GM19238 (cell line): Measurements from ENCODE around the gene RNF123.

Source experiments
- DNase-seq: peaks from one replicate; pipeline ENCODE4 v3.0.0; 2011; ENCODE audit warnings: low spot score; ENCODE audit not compliant: insufficient read length

Gene RNF123

DNA sequence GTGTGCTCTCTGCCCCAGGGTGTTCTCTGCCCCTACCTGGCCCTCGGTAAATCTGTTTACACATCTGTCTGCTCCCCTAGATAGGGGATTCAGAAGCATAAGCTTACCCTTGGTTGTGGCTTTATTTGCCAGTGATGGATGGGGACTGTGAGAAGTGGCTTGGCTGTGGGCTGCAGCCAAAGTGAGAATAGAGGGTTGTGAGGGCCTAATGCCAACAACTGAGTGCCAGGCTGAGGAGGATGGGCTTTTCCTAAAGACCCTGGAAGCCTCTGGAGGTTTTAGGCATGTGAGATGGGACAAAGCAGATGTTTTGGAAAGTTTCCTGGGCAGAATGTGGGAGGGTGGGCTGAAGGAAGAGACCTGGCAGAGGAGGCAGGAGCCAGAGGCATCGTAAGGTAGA lies 30.6 kb upstream of the RNF123 start:
- no peak for DNase-seq

DNA sequence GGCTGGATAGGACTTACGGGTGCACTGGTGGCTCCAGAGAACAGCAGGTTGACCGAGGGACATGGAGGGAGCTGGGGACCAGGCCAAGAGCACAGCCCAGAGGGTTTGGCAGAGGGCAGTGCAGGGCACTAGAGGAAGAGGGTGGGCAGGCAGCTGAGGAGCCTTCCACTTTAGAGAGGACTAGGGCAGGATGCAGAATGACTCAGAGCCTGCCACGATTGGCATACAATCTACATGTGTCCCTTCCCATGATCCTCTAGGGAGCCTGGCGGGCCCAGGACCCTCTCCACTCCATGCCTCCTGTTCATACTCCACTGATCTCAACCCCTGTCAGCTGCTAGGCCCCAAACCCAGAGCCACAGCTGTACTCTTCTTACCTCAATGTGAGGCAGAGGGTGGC lies 29.6 kb upstream of the RNF123 start:
- DNase-seq, result no peak

DNA sequence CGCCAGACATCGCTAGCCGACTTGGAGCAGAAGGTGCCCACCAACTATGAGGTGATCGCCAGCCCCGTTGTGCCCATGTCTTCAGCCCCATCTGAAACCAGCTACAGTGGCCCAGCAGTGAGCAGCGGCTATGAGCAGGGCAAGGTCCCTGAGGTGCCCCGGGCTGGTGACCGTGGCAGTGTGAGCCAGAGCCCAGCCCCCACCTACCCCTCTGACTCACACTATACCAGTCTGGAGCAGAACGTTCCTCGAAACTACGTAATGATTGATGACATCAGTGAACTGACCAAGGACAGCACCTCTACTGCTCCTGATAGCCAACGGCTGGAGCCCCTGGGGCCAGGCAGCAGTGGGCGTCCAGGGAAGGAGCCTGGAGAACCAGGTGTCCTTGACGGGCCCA lies 28.1 kb upstream of the RNF123 start:
- no peak for DNase-seq

DNA sequence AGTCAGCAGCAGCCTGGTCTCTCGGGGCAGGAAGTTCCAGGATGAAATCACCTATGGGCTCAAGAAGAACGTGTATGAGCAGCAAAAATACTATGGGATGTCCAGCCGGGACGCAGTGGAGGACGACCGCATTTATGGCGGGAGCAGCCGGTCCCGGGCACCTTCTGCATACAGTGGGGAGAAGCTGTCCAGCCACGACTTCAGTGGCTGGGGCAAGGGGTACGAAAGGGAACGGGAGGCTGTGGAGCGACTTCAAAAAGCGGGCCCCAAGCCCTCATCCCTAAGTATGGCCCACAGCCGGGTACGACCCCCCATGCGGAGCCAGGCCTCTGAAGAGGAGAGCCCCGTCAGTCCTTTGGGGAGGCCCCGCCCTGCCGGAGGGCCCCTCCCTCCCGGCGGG lies 27.3 kb upstream of the RNF123 start:
- DNase-seq, result no peak

DNA sequence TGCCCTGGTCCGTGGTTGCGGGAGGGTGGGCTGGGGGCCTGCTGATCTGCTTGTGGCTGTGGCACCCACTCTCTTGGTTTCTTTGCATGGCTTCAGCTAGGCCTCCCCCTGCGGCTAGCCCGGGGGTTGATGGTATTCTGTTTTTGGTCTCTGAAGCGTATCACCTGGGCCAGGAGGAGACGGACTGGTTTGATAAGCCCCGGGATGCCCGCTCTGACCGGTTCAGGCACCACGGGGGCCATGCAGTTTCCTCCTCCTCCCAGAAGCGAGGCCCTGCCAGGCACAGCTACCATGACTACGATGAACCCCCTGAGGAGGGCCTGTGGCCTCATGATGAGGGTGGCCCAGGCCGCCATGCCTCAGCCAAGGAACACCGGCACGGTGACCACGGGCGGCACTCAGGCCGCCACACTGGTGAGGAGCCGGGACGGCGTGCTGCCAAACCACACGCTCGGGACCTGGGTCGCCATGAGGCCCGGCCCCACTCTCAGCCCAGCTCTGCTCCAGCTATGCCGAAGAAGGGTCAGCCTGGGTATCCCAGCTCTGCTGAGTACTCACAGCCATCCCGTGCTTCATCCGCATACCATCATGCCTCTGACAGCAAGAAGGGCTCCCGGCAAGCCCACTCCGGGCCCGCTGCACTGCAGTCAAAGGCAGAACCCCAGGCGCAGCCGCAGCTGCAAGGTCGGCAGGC lies 26.5 kb upstream of the RNF123 start:
- no peak for DNase-seq

DNA sequence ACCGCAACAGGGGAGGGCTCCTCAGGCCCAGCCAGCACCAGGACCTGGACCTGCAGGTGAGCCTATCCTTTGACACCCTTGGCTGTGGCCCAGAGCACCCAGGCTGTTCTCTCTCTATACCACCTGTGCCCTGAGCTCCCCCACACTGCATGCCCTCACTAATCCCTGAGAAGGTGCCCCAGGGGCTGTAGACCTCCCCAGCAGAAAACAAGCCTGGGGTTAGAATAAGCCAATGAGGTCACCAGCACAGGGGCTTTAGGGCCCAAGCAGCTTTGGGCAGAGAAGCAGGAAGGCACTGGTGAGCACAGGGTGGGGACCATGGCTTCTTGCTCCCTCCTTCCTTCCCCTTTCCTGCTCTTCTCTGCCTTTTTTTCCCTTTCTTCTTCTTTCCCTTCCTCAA lies 25.5 kb upstream of the RNF123 start:
- DNase-seq, result no peak

DNA sequence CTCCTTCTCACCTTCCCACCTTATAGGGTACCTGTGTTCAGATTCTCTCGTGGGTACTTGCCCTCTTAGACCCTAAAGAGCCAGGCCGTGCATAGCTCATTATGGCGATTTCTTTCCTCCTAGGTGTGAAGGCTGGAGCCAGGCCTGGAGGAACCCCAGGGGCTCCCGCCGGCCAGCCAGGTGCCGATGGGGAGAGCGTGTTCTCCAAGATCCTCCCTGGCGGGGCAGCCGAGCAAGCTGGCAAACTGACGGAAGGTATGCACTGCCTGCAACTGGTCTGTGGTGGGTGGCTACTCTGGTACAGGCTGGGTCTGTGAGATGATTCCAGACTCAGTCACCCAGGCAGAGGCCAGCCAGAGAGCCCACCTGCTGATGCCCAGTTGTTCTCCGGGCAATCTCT lies 25.1 kb upstream of the RNF123 start:
- DNase-seq, result no peak

DNA sequence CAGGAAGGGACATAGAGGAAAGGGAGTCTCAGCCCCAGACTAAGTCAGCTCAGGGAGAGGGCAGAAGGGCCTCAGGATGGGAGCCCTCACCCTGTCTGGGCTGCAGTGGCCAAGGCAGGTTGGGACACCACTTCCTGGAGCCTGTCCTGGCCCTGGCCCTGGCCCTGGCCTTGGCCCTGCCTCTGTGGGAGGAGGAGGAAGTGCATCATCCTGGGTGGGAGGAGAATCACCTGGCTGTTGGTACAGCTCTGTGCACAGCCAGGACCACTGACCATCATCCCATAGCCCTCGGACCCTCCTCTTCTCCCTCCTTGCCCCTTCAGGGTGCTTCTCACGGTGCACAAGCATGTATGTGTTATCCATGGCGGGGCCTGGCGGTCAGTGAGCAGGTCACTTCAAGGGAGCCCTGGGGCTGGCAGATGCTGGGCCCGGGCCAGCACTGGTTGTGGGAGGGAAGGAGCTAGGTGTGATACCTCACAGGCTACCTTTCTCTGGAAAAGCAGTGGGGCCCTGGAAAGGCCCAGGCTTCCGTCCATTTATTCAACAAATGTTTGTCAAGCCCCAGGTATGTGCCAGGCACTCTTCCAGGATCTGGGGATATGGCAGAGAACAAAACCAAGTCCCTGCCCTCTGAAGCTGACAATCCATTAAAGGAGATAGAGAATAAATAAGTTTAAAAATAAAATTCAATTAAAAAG lies 23.4 kb upstream of the RNF123 start:
- no peak for DNase-seq

DNA sequence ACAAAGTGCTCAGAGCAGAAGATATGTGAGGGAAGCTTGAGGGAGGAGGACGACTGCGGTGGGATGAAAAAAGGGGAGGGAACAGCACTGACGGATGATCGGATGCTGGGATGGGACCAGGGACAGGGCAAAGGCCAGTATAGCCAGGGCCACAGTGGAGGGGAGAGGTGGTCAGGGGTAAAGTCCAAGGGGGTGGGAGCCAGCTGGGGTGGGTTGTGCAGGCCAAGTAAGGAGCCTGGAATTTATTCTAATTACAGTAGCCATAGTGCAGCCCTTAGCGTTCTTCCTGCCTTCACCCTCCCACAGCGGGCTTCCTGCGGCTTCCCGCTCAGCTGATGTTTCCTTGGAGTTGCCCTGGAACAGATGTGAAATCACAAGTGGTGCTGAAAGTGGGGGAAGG lies 22.8 kb upstream of the RNF123 start:
- no peak for DNase-seq

DNA sequence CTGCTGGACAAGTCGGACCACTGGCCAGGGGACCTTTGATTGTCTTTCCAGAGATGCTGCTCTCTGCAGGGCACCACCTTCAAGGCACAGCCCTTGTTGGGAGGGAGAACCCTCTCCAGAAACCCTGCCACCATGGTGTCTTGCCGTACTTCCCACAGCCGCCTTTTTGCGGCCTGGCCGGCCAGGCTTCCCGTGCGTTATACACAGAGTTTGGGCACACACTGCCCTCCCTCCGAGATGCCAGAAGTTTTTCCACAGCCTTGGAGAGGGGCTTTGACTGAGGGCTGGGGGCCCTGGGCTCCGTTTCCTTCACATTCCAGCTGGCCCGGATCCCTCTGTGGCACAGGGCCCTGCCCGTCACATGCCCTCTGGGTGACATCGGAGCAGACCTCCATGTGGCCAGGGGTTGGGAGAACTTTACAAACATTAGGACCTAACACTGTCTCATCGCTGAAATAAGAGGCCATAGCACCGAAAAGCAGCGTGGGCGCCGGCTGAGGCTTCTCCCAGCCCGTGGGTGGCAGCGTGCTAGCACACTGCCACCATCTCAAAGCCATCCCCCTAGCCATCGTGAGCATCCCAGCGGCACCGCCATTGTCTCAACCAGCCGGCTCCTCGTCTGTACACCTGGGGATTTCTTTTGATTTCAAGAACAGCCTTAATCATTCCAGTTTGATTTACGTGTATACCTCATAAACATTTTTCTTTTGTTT lies 21.5 kb upstream of the RNF123 start:
- DNase-seq, result no peak

DNA sequence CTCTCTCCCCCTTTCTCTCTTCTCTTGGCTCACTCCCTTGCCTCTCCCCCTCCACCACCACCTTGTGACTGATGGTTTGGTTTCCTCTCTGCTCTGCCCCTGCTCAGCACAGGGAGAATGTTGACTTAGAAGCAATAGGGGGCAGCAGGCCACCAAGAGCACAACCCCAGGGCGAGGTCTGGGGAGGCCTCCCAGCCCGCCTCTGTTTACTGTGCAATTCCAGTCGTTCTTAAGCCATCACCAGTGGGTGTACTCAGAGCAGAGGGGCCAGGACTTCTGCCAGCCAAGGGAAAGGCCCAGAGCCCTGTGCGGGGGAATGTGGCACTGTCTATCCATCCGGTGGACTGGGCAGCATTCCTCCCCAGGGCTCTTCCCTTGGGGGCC lies 21.0 kb upstream of the RNF123 start:
- DNase-seq, result no peak

DNA sequence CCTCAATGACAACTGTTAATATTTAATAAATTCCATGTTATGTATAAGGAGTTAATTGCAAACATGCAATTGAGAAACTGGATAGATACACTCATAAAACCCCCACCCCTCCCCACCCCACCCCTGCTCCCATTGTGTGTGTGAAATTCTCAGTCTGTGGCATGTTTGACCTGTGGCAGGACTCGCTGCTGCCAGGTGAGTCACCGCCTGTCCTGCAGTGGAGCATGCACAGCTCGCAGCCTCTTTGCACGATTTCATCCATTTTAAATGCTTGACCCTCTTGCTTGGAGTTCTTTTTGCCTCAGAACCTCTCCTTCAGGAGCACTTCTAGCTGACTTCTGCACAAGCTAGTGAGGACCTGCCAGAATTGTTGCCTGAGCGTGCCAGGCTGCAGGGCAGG lies 20.5 kb upstream of the RNF123 start:
- DNase-seq, result no peak

DNA sequence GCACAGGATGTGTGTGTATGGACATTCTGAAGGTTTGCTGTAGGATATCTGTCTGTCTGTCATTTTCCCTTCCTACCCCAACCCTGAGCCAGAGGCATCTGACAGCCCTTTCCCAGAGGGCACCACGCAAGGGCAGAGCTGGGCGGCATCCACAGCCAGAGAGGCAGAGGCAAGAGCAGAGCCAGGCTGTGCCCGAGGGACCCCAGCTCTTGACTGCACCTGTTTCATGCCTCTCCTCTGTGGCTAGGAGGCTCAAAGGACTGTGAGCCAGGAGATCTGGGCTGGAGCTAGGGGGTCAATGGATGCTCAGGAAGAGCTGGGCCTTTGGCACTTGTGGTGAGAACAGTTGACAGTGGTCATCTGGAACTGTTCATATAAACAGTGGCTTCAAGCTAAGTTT lies 20.0 kb upstream of the RNF123 start:
- DNase-seq, result no peak

DNA sequence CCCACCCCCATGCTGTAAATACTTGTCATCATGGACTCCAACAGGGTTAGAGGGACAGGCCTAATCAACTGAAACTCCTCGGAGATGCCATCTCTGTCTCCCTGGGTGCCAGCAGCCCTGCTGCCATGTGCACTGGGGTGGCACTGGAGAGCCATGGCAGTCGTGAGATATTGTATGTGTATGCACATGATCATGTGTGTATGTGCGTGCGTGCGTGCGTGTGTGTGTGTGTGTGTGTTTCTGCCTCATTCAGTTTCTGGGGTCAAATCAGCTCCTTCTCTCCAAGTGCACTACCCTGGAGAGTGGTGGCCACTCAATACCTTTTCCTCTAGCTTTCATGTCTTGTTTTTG lies 18.4 kb upstream of the RNF123 start:
- no peak for DNase-seq

DNA sequence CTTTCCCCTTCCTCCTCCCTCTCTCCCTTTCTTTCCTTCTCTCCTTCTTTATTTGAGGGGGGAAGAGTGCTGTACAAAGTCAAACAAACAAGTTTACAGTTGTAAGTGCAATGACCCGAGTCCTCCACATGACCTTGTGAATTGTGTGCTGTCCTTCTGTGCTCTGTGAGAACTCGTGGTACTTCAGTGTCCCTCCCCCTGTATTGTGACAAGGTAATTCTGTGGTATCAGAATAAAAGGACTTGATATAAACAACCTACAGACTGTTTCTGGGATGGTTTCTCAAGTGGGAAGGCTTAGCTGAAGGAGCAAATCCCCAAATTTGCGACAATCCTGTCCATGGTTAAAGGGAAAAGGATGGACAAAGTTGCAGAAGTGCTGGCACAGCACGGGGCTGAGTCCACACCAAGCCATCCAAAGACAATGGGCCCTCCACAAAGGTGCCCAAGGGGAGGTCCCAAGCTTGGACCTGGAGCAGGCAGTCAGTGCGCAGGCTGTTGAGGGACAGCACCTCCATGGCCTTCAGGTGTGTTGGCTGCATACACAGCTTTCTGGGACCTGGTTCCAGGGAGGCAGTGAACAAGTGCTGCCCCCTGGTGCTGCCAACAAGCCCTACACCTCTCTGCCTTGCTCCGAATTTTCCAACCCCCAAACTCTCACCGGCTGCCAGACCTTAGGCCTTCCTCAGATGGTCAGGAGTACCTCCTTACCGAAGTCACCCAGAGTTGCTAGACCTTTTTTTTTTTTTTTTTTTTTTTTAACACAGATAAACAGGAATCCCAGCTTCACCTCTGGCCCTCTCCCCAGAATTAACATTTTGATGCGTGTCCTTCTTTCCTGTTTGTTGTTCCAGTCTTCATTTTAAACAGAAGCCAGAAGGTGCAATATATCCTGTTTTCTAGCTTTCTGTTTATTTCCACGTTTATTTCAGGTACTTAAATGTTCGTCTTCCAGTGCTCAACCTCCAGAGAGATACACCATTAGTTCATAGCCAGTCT lies 17.8 kb upstream of the RNF123 start:
- DNase-seq, result peak; percentile 76

DNA sequence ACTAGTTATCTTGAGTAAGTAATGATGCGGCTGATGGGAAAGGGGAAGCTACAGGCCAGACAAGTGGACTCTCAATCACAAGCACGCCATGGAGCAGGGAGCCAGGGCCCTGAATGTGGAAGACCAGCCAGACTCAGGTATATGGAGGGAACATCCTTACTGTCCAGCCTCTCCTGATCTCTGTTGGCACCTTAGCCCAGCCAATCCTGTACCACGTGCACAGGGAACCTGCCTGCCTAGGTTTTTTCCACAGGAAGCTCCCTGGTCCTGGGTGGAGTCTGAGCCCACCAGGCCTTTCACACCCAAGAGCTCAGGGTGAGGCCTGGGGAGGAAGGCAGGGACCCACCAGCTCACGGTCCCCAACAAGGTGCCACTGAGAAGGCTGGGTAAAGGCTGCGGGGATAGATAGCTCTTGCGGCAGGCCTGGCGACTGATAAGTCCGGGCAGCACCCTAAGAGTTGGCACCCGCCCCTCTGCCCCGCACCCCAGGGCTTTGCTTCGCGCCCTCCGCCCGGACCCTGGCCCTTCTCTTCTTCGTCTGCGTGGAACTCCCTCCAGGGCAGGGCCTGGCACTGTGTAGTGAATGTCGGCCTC lies 16.1 kb upstream of the RNF123 start:
- no peak for DNase-seq

DNA sequence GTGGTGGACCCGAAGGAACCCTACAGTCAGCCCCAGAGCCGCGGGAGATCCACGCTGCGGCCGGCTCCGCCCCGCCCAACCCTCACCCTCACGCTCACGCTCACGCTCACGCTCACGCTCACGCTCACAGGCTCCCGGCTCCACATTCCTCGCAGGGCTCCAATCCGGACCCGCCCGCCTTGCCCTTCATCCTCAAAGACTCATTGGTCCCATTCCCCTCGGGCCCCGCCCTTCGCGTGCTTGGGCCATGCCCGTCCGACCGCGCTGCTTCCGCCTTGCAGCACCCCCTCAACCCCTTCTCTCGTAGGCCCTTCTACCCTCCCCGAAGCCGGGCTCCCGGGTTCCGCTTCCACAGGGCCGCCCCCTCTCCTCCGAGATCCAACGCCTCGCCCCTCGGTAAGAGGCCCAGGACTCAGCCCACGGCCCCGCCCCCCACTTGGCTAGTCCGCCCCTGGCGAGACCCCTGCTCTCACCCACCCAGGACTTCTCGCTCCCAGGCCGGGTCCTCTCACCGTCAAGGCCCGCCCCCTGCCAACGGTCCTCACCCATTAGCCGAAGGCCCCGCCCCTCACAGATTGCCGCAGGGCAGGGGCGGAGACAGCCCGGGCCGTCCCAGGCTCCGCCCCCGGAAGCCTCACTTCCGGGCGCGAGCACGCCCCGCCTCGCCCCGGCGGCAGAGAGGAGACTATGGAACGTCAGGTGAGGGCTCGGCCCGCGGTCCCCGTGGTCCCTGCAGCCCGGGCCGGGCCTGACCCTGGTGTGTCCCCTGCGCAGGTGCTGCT lies 15.5 kb upstream of the RNF123 start, which contains the start of gene APEH:
TSS of gene APEH (plus strand) at position 637 of the 782 bp plus-strand sequence. CDS start at position 688, 51 bp downstream.
- peak; percentile 97 for DNase-seq

DNA sequence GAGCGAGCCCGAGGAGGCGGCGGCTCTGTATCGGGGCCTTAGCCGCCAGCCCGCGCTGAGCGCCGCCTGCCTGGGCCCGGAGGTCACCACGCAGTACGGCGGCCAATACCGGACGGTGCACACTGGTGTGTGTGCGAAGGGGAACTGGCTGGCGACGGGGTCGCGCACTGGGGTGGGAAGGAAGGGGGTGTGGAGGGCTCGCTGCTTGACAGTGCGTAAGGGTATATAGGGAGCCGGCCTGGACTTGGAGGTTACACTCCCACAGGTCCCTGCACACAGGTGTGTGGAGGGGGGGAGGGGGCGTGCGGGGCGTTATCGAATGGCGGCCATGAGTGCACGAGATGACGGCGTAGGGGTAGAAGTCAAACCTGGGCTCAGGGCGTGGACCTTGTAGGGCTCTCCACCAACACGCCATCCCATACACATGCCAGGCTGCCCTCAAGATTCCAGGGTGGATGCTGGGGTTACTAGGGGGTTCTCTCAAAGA lies 14.8 kb upstream of the RNF123 start:
- no peak for DNase-seq

DNA sequence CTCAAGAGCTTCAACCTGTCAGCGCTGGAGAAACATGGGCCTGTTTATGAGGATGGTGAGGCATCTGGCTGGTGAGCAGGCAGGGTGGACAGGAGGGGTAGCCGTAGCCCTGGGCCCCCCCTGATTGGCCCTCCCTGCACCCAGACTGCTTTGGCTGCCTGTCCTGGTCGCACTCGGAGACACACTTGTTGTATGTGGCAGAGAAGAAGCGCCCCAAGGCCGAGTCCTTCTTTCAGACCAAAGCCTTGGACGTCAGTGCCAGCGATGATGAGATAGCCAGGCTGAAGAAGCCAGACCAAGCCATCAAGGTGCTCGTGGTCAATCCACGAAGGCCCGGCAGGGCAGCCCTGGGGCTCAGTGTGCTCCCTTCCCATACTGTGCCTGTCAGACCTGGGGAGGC lies 13.4 kb upstream of the RNF123 start:
- DNase-seq, result no peak
